Stimulated activated CD4-positive, alpha-beta T cell treated with anti-CD3 and anti-CD28 coated beads, Interleukin-2, amount 100 ng/mL, for 48 hours (primary cell): ENCODE data around the gene HSP90AA1.

Experiments
- DNase-seq, 2 donors: peaks; one replicate each; pipeline ENCODE4 v3.0.0-alpha.2; 2020

Gene HSP90AA1

DNA sequence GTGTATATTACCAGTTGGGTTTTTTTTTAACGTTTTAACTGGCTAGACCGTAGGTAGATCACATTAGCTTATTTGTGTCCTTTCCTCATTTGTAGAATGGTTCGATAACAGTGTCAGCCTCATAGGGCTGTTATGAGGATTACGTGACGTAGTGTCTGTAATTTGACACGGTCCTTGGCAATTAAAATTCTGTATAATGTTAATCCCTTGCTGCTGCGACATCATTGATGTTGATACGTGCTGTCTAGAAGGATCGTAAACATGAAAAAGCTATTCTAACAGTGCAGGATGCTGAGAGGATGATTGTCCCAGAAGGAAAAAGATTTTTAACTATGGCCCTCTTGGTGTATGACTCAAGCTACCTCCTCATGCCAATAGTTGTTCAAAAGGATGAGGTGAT lies 50.9 kb downstream of the HSP90AA1 start:
- no peak for DNase-seq

DNA sequence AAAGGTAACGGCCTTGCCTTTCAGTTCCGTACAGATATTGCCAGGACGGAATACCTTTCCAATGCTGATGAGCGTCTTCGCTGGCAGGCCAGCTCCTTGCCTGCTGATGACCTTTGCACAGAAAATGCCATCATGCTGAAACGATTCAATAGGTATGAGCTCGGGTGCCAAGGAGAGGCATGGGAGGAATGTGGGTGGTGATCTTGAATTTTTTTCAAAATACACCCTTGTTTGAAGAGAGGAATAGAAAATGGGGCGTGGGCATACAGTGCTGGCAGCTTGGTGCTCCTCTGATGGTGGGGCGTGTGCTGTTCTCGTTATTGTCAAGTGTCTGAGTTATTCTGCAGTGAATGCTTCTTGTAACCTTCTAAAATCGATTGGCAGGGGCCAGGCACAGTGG lies 52.5 kb downstream of the HSP90AA1 start:
- DNase-seq = no peak

DNA sequence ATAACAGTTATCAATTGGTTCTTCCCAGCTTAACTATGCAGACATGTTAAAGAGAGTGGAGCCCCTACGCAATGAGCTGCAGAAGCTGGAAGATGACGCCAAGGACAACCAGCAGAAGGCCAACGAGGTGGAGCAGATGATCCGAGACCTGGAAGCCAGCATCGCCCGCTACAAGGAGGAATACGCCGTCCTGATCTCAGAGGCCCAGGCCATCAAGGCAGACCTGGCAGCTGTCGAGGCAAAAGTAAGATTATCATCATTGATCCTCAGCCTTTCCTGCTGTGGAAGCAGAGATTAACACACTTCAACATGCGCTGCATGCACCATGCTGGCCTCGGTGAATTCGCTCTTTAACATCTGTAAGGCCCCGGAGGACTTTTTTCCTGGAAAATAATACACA lies 53.6 kb downstream of the HSP90AA1 start:
- DNase-seq = no peak
